HG02840 (cell line): ENCODE data around the gene EMID1.

Experiments
- ATAC-seq: cut with Tn5 transposase; IDR thresholded peaks from one replicate; pipeline ENCODE4 v1.9.1; 2021; ENCODE audit warnings: mild to moderate bottlenecking, moderate library complexity, moderate number of reproducible peaks; ENCODE audit not compliant: unreplicated experiment, low FRiP score

Gene EMID1

DNA sequence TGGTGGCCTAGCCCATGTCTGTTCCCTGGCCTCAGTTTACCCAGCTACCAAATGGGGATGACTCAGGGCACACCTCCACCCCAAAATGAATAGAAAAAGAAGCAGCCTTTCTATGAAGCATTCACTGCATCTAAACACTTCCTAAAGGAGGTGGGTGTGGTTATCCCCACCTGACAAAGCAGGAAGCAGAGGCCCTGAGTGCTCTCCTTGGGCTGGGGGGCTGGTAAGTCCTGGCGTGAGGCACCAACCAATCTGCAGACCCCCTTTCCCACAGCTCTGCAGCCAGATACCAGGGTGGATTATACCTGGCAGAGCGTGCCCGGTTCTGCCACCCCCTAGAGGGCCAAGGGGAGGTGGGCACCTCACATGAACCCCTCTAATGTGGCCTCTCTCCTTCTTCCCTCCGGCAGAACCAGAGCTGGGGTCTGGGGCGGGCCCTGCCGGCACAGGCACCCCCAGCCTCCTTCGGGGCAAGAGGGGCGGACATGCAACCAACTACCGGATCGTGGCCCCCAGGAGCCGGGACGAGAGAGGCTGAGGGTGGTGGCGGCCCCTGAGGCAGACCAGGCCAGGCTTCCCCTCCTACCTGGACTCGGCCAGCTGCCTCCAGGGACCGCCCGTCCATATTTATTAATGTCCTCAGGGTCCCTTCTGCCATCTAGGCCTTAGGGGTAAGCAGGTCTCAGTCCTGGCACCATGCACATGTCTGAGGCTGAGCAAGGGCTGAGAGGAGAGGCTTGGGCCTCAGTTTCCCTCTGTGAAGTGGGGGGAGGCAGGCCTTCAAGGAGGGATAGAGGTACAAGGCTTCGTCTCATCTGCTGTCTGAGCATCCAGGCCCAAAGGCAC is 52.9 kb downstream of the EMID1 start:
- no peak for ATAC-seq

DNA sequence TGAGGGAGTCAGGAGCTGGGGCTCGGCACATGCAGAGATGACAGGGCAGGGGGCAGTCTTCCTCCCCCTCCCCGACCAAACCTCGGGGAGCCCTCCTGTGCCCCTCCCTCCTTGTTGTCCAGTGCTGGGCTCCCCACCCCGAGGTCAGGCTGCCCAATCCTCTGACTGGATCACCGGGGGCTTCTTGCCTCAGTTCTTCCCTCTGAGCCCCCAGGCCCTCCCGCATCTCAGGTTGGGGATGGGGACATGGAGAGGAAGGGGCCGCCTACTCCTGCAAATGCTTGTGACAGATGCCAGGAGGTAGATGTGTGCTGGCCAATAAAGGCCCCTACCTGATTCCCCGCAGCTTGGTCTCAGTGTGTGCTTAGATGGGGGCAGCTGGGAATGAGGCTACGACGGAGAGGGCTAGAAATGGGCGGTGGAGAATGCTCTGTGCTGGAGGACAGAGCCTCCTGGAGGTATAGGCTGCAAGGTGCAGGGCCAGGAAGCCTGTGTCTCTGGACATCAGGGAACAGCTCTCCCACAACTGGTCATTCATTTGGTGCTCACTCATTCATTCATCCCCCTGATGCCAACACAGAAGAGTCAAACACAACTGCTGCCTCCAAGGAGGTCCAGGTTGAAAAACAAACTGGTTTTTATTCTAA is 53.7 kb downstream of the EMID1 start:
- ATAC-seq, result no peak

DNA sequence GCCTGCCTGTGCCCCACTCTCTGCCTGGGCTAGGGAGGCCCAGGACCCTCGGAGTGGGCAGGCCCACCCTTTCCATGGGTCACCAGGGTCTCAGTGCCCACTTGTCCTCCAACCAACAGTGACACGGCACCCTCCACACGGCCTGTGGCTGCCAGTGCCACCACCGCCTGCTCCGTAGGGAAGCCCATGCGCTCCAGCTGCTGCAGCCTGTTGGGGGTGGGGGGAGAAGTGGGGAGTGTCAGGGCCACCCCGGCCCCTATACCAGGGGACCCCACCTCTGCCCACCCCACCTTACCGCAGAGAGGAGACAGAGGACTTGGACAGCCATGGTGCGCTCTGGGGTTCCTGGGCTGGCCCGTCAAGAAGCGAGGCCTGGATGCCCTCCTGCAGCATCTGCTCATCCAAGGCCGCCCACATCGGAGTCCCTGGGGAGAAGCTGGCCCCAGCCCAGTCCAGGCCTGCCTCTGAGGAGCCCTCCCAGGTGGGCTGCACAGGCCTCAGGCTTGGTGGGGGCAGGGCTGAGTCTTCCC is 54.4 kb downstream of the EMID1 start:
- no peak for ATAC-seq

DNA sequence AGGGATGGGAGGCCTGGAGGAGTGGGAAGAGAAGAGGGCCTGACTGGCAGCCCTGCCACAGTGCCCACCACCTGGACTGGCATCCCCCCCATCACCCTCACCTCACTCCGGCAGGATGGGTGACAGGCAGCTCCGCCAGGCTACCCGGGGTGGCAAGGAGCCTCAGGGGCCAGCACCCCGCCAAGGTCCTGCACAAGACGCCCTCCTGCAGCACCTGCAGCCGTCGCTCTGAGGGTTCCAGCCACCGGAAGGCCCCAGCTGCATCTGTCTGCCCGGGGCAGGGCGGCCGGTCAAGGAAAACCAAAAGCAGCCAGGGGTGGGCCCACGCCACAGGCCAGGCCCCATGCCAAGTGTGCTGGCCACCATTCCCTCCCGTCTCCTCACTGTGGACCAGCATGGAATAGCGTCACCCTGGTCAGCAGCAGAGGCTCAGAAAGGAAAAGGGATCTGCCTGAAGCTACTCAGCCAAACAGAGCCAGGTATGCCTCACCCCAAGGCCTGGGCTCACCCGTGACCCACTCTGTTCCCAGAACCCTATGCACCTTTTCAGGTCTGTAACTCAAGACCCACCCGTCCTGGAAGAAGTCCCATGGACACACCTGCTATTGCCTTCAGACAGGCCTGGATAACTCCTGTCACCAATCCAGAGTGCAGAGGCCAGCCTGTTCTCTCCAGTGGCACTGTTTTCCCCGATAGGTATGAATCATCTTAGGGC is 55.1 kb downstream of the EMID1 start:
- no peak for ATAC-seq

DNA sequence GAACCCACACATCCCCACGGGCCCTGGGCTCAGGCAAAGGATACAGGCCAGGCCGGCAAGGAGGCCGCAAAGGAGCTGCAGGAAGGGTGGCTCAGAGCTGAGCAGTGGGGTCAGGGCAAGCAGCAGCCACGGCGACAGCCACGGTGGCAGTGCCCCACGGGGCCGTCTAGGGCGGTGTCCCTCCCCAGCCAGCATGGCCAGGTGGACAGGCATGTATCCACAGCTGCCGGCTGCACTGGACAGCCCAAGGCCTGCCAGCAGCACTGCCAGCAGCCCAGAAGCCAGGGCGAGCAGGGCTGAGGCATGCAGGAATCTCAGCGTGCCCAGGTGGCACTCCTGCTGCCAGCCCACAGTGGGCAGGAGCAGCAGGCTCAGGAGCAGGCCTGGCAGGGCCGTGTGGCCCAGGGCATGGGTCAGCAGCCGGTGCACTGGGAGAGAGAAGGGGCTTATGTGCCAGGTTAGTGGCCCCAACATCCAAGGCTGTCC is 58.1 kb downstream of the EMID1 start:
- ATAC-seq, result no peak

DNA sequence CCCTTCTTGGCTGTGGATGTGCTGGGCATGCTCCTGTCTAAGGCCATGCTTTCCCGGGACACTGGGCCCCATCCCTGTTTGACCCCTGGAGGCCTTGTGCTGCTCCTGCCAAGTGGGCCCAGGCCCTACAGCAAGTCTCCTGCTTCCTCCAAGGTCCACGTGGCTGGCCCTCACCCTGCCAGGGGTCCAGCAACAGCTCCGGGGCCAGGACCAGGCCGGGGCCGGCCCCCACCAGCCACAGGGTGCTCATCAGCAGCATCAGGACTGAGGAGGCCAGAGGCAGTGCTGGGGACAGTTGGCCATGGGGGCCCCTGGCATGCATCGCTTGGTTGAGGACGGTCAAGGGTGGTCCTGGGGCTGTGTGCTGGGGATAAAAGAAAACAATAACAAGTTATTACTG is 59.6 kb downstream of the EMID1 start:
- no peak for ATAC-seq

DNA sequence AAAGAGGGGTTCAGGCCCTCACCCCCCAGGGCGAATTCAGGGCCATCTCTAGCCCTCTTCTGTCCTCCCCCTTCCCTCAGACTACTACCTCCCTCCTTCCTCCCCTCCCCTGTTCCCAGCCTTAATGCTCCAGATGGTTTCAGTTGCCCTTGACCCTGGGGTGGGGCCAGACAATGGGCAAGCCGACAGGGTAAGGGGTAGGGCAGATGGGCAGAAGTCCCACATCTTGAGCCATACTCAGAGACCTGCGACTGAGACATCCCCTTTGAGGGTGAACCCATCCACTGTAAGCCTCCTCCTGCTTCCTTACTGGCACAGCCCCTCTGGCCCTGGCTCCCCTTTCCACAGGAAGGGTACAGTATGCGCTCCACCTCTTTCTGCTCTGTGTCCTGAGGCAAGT is 60.2 kb downstream of the EMID1 start:
- ATAC-seq, result no peak

DNA sequence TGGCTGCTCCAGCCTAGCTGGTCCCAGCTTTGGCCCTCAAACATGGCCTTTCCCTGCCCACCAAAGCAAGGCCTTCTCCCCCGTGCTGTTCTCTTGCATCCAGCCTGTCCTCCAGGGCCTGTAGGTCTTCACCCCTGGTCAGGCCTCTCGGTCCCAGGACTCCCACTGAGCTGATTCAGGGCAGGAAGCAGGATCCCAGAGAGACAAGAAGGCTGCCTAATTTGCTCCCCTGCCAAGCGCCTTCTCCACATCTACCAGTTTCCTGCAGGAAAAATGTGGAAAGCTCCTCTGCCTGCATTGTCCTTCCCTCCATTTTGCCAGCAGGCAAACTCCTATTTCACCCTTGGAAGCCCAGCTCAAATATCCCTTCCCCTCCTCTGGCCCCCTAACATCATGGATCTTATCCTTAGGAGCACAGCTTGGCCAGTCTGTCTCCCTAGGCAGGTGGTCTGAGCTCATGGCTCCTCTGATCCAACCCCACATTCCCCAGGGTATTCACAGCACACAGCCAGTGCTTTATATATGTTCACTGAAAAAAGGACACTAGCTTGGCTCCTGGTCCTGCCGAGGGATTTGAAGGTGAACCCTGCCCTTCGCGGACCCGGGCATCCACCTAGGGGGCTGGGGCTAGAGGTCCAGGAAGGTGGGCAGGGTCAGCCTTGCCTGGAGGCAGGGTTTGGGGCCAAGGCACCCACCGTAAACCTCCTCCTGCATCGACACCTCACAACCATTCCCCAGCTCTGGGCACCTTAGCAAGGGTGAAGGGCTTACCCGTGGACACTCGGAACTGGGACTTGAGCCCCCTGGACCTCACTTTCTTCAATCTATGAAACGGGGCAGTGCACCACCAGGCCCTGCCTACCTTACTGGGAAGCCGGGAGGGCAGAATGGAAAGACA is 61.1 kb downstream of the EMID1 start:
- no peak for ATAC-seq

DNA sequence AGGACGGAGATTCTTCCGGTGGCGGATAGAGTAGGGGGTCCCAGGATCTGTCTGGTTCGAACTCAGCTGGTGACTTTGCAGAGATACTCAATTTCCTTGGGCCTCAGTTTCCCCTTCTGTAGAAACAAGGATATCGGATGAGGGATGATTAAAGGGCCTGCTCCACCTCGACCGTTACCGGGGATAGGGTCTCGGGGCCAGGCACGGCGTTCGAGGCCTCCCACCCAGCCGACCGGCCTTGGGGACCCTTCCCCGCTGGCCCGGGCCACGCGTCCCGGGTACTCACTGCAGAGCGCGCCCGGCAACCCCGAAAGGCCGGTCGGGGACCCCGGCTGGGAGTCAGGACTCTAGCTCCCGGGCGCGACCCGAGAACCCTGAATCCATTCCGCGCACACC is 61.8 kb downstream of the EMID1 start:
- ATAC-seq, result no peak

DNA sequence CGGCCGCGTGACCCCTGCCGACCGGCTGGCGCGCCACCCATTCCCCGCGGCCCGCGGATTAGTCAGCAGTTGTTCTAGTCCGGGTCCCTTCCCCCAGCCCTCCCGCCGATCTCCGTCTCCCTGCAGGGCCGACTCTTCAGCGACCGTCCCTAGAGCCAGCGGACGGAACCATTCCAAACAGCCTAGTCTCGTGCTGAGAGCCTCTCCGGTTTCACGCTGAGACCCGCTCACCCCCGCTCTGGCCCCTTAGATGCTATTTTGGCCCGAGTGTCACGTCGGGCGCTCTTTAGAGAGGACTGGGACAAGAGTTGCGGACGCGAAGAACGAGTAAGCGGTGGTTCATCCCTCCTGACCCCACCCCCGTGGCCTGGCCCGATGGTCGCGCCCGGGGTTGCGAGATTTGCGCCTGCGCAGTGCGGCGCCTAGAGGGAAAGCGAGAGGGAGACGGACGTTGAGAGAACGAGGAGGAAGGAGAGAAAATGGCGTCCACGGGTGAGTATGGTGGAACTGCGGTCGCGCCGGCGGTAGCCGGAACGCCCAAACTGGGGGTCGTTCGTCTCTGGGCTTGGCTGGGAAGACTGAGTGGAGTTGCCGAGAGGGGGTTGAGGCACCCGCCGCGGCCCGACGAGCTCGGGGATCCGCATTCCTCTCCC is 62.3 kb downstream of the EMID1 start, which contains the start of the genes EWSR1 and RHBDD3:
Gene EWSR1, plus strand, starts transcription at position 411 of the 653 bp plus-strand sequence. Its CDS starts 69 bp downstream, at position 480.
Gene RHBDD3, minus strand, starts transcription at position 124 of the 653 bp plus-strand sequence. CDS start 2,355 bp downstream, outside the sequence.
- ATAC-seq, result peak; percentile 83

DNA sequence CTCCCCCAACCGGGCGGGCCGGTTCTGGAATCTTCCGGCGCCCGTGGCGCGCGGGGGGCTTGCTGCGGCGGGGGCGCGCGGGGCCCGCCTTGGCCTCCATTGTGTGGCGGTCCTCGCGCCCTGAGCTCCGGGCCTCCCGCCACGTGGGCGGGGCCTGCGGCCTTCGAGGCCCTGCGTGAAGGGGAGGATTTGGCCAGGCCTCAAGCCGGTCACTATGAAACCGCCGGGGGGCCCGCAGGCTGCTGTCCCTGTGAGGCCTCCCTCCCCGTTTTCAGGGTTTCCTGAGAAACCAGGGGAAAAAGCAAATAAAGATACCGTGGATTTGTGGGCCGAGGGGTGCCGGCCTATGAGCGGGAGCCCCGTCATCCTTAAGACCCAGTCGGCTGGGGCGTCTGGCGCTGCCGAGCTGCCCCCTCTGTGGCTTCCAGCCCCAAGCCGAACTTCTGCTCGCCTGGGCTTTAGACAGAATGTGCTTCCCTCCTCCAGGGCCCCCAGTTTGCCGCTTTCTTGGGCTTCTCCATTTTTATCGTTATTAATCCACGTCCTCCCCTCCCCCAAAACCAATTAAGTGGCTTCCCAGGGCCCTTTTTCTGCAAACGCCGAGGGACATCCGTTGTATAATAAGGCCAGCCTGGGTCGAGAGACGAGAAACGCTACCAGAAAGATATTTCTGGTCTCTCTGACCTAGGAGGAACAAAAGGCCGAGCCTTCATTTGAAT is 63.0 kb downstream of the EMID1 start:
- peak; percentile 23 for ATAC-seq

DNA sequence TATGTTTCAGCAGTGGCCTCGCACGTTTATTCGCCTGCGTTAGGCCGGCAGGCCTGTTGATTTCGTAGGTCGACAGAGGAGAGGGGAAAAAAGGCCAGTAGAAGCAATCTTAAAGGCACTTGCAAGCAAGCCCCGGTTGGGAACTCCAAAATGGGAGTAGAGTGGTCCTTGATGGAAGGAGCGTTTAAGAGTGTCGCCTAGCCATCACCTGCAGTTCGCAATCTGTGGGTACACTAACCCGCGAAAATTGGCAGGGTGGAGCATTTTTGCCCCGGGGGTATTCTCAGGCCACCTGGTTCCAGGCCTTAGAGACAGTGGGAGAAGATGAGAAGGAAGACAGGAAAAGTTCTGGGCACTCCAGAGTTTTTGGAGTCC is 63.5 kb downstream of the EMID1 start:
- no peak for ATAC-seq

DNA sequence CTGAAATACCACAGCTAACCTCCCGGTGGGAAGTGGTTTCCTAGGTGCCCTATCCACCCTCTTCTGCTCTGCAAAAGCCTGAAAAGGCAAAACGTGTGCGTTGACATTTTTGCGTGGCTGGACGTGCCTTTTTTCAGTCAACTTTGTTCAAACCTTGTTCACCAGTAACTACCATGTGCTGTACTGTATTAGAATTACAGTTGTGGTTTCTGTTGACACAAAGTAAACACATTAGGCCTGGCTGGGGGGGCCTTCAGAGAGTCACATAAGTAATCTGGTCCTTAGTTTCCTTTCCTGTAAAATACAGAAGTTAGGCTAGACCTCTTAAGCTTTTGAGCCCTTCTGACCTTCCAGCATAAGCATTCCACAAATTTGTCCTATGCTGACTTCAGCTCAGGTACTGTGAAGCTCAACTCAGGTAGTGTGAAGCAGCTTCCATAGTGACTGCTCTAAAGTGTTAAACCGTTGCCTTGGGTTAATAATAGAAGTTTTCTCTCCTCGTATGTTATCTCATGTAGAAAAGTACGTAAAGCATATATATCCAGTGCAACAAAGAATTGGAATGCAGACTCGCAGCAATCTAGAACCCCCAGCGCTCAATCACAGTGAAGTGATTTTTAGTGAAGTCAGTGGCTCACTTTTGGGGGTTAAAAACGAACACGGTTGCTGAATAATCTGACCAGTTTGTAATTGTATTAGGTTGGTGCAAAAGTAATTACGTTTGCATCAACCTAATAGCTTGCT is 64.2 kb downstream of the EMID1 start:
- ATAC-seq, result no peak

DNA sequence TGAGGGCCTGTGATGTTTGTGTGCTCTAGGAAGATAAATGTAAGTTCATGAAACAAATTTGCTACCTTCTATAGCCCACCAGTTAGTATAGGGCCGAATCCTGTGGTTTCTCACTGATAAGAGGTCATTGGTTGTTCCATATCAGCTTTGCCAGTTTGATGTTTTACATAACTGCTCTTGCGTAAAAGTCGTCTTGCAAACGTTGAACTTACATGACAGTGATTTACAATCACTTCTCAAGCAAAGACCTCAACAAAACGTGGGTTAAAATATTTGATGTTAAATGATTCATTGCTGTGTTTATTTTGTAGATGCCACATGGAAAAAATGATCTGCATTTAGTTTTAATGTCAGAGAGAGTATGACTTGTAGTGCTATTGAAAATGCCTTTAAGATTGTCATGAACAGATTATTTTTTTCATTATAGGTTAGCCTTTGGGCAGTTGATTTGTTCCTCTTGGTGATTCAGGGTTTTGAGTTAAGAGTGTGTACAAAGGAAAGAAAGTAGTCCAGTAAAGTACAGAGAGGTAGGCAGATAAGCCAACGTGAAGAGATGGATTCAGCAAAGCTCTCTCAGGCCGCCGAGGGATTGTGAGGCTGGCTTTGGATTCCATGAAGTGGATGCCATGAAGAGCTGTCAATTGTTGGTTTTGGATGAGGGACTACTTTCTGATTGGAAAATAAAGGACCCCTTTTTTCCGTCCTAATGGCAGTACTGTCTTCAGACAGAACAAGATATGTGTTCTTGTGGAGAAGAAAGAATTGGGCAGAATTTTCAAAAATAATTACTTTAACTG is 65.0 kb downstream of the EMID1 start:
- no peak for ATAC-seq

DNA sequence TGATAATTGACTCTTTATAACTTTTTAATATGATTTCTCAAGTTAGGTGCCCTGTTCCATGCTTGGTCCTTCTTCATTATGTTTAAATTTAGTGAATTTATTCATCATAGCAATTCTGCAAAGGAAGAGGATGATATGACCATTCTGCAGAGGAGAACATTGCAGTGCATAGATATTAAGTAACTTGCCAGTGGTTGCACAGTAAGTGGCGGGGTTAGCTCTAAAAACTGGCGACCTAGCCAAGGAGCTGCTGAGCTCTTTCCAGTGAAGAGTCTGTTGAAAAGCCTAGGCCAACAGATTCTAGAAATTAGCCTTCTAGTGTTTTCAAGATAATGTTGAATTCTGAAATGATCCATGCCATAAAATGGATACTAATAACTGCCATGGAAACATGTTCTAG is 66.9 kb downstream of the EMID1 start:
- no peak for ATAC-seq

DNA sequence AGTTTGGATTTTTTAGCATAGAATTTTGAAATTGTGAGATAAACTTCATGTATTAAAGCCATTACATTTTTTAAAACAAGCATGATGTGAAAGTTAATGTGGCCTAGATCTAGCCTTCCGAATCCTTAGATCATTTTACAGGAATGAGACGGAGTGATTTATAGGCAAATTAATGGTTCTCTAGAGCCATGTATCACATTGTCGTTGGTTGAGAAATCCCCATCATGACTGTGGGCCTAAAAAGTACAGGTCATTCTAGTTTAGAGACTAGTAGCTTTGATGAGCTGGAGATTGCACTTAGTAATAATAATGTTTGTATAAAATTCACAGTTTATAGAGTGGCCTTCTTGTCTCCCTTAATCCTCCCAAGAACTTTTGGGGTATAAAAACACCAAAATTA is 69.5 kb downstream of the EMID1 start:
- no peak for ATAC-seq
